Common myeloid progenitor, CD34-positive (primary cell): ENCODE measurements around the gene CDHR5. TPM values are rescaled to one million over a fixed set of nuclear protein-coding genes. Genes with fewer than 3 reads are reported as not detected.

Experiments used
- CTCF ChIA-PET: fragments of 350-600 bp; sonication (Branson Sonifier 250); formaldehyde crosslinking; loops from one replicate; lab custom pipeline; 2021; ENCODE audit warnings: antibody characterized with exemption; lab: Charles Lee
- POLR2A ChIA-PET: fragments of 350-600 bp; sonication (Branson Sonifier 250); formaldehyde crosslinking; loops from one replicate; lab custom pipeline; 2021; ENCODE audit warnings: antibody characterized with exemption; lab: Charles Lee
- DNase-seq, 3 donors: peaks; one replicate each; pipeline versions ENCODE4 v3.0.0 to v3.0.0-alpha.2; 2013
- H3K27ac ChIP-seq, 2 experiments: 1 replicate in 1 of 2; 2 replicates in 1 of 2; pipeline ENCODE4 v1.7.0; 2013; ENCODE audit warnings: inconsistent platforms in 2 of 2, low read length in 2 of 2, mild to moderate bottlenecking in 2 of 2, low read depth in 1 of 2, moderate library complexity in 1 of 2; ENCODE audit not compliant: severe bottlenecking in 2 of 2, insufficient read depth in 1 of 2, poor library complexity in 1 of 2
- H3K27me3 ChIP-seq, 5 experiments: replicated peaks in 2 of 5; 1 replicate in 3 of 5; 2 replicates in 2 of 5; pipeline versions ENCODE4 v1.6.1 to v1.7.0; 2013; ENCODE audit warnings: low read length in 4 of 5, mild to moderate bottlenecking in 2 of 5, moderate library complexity in 2 of 5, inconsistent platforms in 1 of 5; ENCODE audit not compliant: insufficient read depth in 5 of 5, control insufficient read depth in 4 of 5
- H3K36me3 ChIP-seq, 4 experiments: 1 replicate in 2 of 4; 2 replicates in 2 of 4; pipeline versions ENCODE4 v1.6.1 to v1.7.0; 2013; ENCODE audit warnings: low read length in 3 of 4, control low read depth in 1 of 4, mild to moderate bottlenecking in 1 of 4; ENCODE audit not compliant: control insufficient read depth in 4 of 4, insufficient read depth in 4 of 4
- H3K4me1 ChIP-seq, 4 experiments: 1 replicate in 3 of 4; 2 replicates in 1 of 4; pipeline versions ENCODE4 v1.6.1 to v1.7.1; 2013; ENCODE audit warnings: low read length in 3 of 4, mild to moderate bottlenecking in 3 of 4, control low read depth in 1 of 4, inconsistent platforms in 1 of 4, moderate library complexity in 1 of 4; ENCODE audit not compliant: control insufficient read depth in 4 of 4, insufficient read depth in 4 of 4; ENCODE audit errors: control extremely low read depth in 1 of 4
- H3K4me3 ChIP-seq, 7 experiments: 1 replicate in 4 of 7; 2 replicates in 3 of 7; pipeline versions ENCODE4 v1.5.1 to v1.7.0; 2013; ENCODE audit warnings: mild to moderate bottlenecking in 7 of 7, low read length in 6 of 7, moderate library complexity in 6 of 7, inconsistent platforms in 2 of 7, low read depth in 2 of 7, control low read depth in 1 of 7; ENCODE audit not compliant: insufficient read depth in 4 of 7, control insufficient read depth in 1 of 7; ENCODE audit errors: extremely low read depth in 1 of 7
- H3K9me3 ChIP-seq, 5 experiments: 1 replicate in 4 of 5; 2 replicates in 1 of 5; pipeline versions ENCODE4 v1.6.1 to v1.7.1; 2013; ENCODE audit warnings: low read length in 4 of 5, mild to moderate bottlenecking in 2 of 5, inconsistent platforms in 1 of 5, low read depth in 1 of 5, moderate library complexity in 1 of 5; ENCODE audit not compliant: control insufficient read depth in 4 of 5, insufficient read depth in 2 of 5; ENCODE audit errors: control extremely low read depth in 1 of 5
- WGBS: methylation state at CpG from one replicate; pipeline ENCODE4 v1.1.5; 2013; ENCODE audit not compliant: insufficient coverage; 5-methylcytosine and 5-hydroxymethylcytosine counted together
- polyA plus RNA-seq: library from polyadenylated mRNA; unstranded; fragments of 120-200 nt; gene quantifications from one replicate; pipeline ENCODE4 v1.2.1, GENCODE V29; 2013

Gene CDHR5
- 0.08 TPM for polyA plus RNA-seq

GRCh38 chr11:624705-625635 is at the start of gene CDHR5:
CDHR5 (minus strand) TSS chr11:624955; CDS start chr11:624902, 53 bp downstream.
- H3K27me3 ChIP-seq, result peaks cover 0 to 22% (median 2%) of the 10 kb centered on the region in 5 experiments
- 95% methylated on average over 22 of the region's 33 CpGs for WGBS

GRCh38 chr11:674406-674805 is 49.7 kb upstream of the CDHR5 start:
- CTCF ChIA-PET, result interaction anchor here (0.8 to 1.6 kb wide), 5 partner anchors 9 to 52 kb away, joined by 3 to 5 read pairs (median 3); no protein-coding TSS in a partner anchor
- 94% methylated on average over 14 of the region's 17 CpGs for WGBS
- H3K27me3 ChIP-seq, result no peaks in the 10 kb centered on the region
- POLR2A ChIA-PET, result interaction anchor here (1.0 kb wide), 1 partner anchor 7 kb away, joined by 3 read pairs; no protein-coding TSS in a partner anchor
- H3K36me3 ChIP-seq, result peaks cover 13 to 49% (median 29%) of the 10 kb centered on the region in 4 experiments
- no peaks in the 10 kb centered on the region for H3K4me1 ChIP-seq
- H3K9me3 ChIP-seq, result no peaks in the 10 kb centered on the region
- no peak overlapping the region for H3K4me3 ChIP-seq
- H3K27ac ChIP-seq, result no peak overlapping the region
- DNase-seq, result no peak

More at GRCh38 chr11:624705-625635, at the start of gene CDHR5:
- Histone ChIP-seq H3K9me3 (no peaks in the 10 kb centered on the region), H3K36me3 (peaks cover 0 to 2% (median 1%) of the 10 kb centered on the region in 4 experiments), H3K4me3 (no peak within 1 kb of the TSS), H3K27ac (no peak within 1 kb of the TSS), H3K4me1 (peaks cover 2 to 19% (median 17%) of the 10 kb centered on the region in 4 experiments)
- DNase-seq, result no peak
- ChIA-PET CTCF (interaction anchor here (1.3 kb wide), 1 partner anchor 8 kb away, joined by 3 read pairs; no protein-coding TSS in a partner anchor), POLR2A (interaction anchor here (1.0 kb wide), 1 partner anchor 33 kb away, joined by 3 read pairs; no protein-coding TSS in a partner anchor)

GRCh38 chr11:673866-674265 is 49.1 kb upstream of the CDHR5 start:
- CTCF ChIA-PET, result interaction anchor here (0.8 to 1.6 kb wide), 4 partner anchors 8 to 53 kb away, joined by 3 to 5 read pairs (median 3); no protein-coding TSS in a partner anchor
- no peaks in the 10 kb centered on the region for H3K4me1 ChIP-seq
- WGBS, result 97% methylated on average over 8 of the region's 8 CpGs
- H3K36me3 ChIP-seq, result peaks cover 13 to 45% (median 27%) of the 10 kb centered on the region in 4 experiments
- H3K27me3 ChIP-seq, result no peaks in the 10 kb centered on the region
- H3K4me3 ChIP-seq, result no peak overlapping the region
- H3K9me3 ChIP-seq, result no peaks in the 10 kb centered on the region
- POLR2A ChIA-PET, result interaction anchor here (1.0 kb wide), 1 partner anchor 8 kb away, joined by 3 read pairs; no protein-coding TSS in a partner anchor
- H3K27ac ChIP-seq, result no peak overlapping the region
- no peak for DNase-seq

GRCh38 chr11:665704-666281 is 41.0 kb upstream of the CDHR5 start:
- Histone ChIP-seq H3K4me1 (peaks cover 0 to 8% (median 0%) of the 10 kb centered on the region in 4 experiments), H3K4me3 (no peak overlapping the region), H3K36me3 (peaks cover 9 to 50% (median 24%) of the 10 kb centered on the region in 4 experiments), H3K9me3 (no peaks in the 10 kb centered on the region), H3K27me3 (no peaks in the 10 kb centered on the region), H3K27ac (peak overlapping the region in 1 of 2 experiments; percentile 60)
- CTCF ChIA-PET, result interaction anchor here (0.6 to 2.6 kb wide), 7 partner anchors 8 to 351 kb away, joined by 3 to 8 read pairs (median 4); partner anchors contain the start of genes DEAF1 and TMEM80
- 49% methylated on average over 8 of the region's 11 CpGs for WGBS
- DNase-seq, result peak; percentile 18 to 53 (median 44)
- POLR2A ChIA-PET, result no interaction called here

- 94% methylated on average over 11 of the region's 15 CpGs for WGBS
- peaks cover 0 to 8% (median 0%) of the 10 kb centered on the region in 4 experiments for H3K4me1 ChIP-seq
- CTCF ChIA-PET, result interaction anchor here (0.6 to 2.1 kb wide), 5 partner anchors 9 to 350 kb away, joined by 3 to 13 read pairs (median 4); no protein-coding TSS in a partner anchor
Observed at GRCh38 chr11:665062-665703, 40.4 kb upstream of the CDHR5 start.

GRCh38 chr11:662689-663274 is 38.0 kb upstream of the CDHR5 start:
- WGBS, result 81% methylated on average over 12 of the region's 15 CpGs
- no peak overlapping the region for H3K27ac ChIP-seq
- DNase-seq, result peak; percentile 43 to 55 (median 50)
- H3K4me3 ChIP-seq, result no peak overlapping the region
- POLR2A ChIA-PET, result no interaction called here
- no peaks in the 10 kb centered on the region for H3K27me3 ChIP-seq
- H3K4me1 ChIP-seq, result peaks cover 0 to 8% (median 0%) of the 10 kb centered on the region in 4 experiments
- CTCF ChIA-PET, result interaction anchor here (0.5 to 3.3 kb wide), 14 partner anchors 9 to 113 kb away, joined by 3 to 22 read pairs (median 3); no protein-coding TSS in a partner anchor
- H3K9me3 ChIP-seq, result no peaks in the 10 kb centered on the region
- peaks cover 7 to 69% (median 39%) of the 10 kb centered on the region in 4 experiments for H3K36me3 ChIP-seq

More at GRCh38 chr11:665062-665703, 40.4 kb upstream of the CDHR5 start:
- no peaks in the 10 kb centered on the region for H3K27me3 ChIP-seq
- no peak for DNase-seq
- peaks cover 9 to 56% (median 27%) of the 10 kb centered on the region in 4 experiments for H3K36me3 ChIP-seq
- H3K9me3 ChIP-seq, result no peaks in the 10 kb centered on the region
- POLR2A ChIA-PET, result no interaction called here
- no peak overlapping the region for H3K4me3 ChIP-seq
- peak overlapping the region in 1 of 2 experiments; percentile 60 for H3K27ac ChIP-seq
